ENCODE results near the gene CRHR2. TPM values are rescaled to one million over a fixed set of nuclear protein-coding genes. Genes with fewer than 3 reads are reported as not detected.

Gene CRHR2
- total and polyA plus RNA-seq, 2 of the 4 experiments (the other 2 are of a cell fraction): not detected

GRCh38 chr7:30708983-30709382 lies 26.7 kb upstream of the CRHR2 start:
- DNase-seq: no peak
- Histone ChIP-seq H2AK5ac (ENCODE audit: low read depth, low read length) (no peak overlapping the region), H4K8ac (ENCODE audit: low read depth in 2 of 2, low read length in 2 of 2) (no peak overlapping the region), H4K20me1 (ENCODE audit: insufficient read depth, low read length) (no peaks in the 10 kb centered on the region), H2BK20ac (ENCODE audit: low read depth, low read length) (no peak overlapping the region), H3K23ac (ENCODE audit: low read depth, low read length) (no peak overlapping the region), H3K79me1 (ENCODE audit: low read depth in 1 of 2, low read length in 2 of 2) (no peaks in the 10 kb centered on the region), H2AFZ (replicated peaks; ENCODE audit: low read length, poor library complexity) (no peak overlapping the region), H3K4ac (ENCODE audit: low read depth, low read length) (no peak overlapping the region), H3K27me3 (ENCODE audit: control insufficient read depth, insufficient read depth, low read length) (peaks cover 33% of the 10 kb centered on the region), H3K14ac (replicated peaks; ENCODE audit: low read depth, low read length) (no peak overlapping the region), H2BK5ac (ENCODE audit: low read depth, low read length, poor library complexity, severe bottlenecking) (no peak overlapping the region), H3K4me1 (ENCODE audit: control insufficient read depth, insufficient read depth, low read length) (no peaks in the 10 kb centered on the region), H3K4me2 (ENCODE audit: low read depth, low read length) (no peak overlapping the region), H4K91ac (ENCODE audit: insufficient read depth, low read depth, low read length) (no peak overlapping the region), H3K27ac (ENCODE audit: insufficient read depth, low read length) (no peak overlapping the region), H3K56ac (ENCODE audit: extremely low read depth, insufficient read depth, low read length) (no peak overlapping the region), H3K4me3 (ENCODE audit: insufficient read depth, low read depth, low read length) (no peak overlapping the region), H3K9me3 (ENCODE audit: control insufficient read depth, insufficient read depth, low read length) (no peaks in the 10 kb centered on the region), H3K9ac (ENCODE audit: low read depth, low read length) (no peak overlapping the region), H3K36me3 (ENCODE audit: control insufficient read depth, insufficient read depth, low read length) (no peaks in the 10 kb centered on the region), H2BK120ac (ENCODE audit: low read depth, low read length) (no peak overlapping the region), H3K18ac (ENCODE audit: low read depth, low read length) (no peak overlapping the region), H2BK15ac (ENCODE audit: low read depth, low read length) (no peak overlapping the region), H2AK9ac (replicated peaks; ENCODE audit: low read depth, low read length, poor library complexity) (no peak overlapping the region), H4K5ac (ENCODE audit: low read depth, low read length) (no peak overlapping the region), H3K9me1 (ENCODE audit: insufficient read depth, low read length) (no peaks in the 10 kb centered on the region)
- in situ Hi-C loops (cut with MboI; ENCODE audit: low sequenced_read_pairs) (no loop called here), dilution Hi-C loops (cut with HindIII; ENCODE audit: low sequenced_read_pairs, unreplicated experiment) (no loop called here), intact Hi-C loops (cut with micrococcal nuclease) (no loop called here)
- no peak for TF ChIP-seq MXI1 (IDR thresholded peaks at IDR 0.05; ENCODE audit: borderline replicate concordance, low read depth, low read length)
- TF ChIP-seq CEBPB (IDR thresholded peaks at IDR 0.05; ENCODE audit: low read depth, low read length): peak; percentile 16; the same call in 1 of the 2 replicates
- ChIA-PET POLR2A (ENCODE audit: unreplicated experiment) (no interaction called here), CTCF (no interaction called here)
- ATAC-seq (ENCODE audit: low read depth): no peak
- no TSS peak for BruUV-seq (replicated peaks)
- no CpG with 5 or more reads among the region's 3 CpGs for WGBS, 2 experiments (ENCODE audit: extremely low coverage in 2 of 2, insufficient read length in 1 of 2)
